Activated CD4-positive, alpha-beta T cell treated with anti-CD3 and anti-CD28 coated beads for 36 hours (primary cell): ENCODE measurements around the gene CELF2. TPM values are rescaled to one million over a fixed set of nuclear protein-coding genes. Genes with fewer than 3 reads are reported as not detected.

ENCODE experiments used
- ATAC-seq: fragments of 200-7000 bp; cut with Tn5 transposase; one replicate; pipeline ENCODE4 v1.10.0; 2021; ENCODE audit warnings: mild to moderate bottlenecking, moderate library complexity
- CTCF ChIA-PET: fragments of 350-600 bp; sonication (Branson Sonifier 250); formaldehyde crosslinking; loops from one replicate; lab custom pipeline; 2021; ENCODE audit warnings: antibody characterized with exemption; lab: Charles Lee
- POLR2A ChIA-PET: fragments of 350-600 bp; sonication (Branson Sonifier 250); formaldehyde crosslinking; loops from one replicate; lab custom pipeline; 2021; ENCODE audit warnings: antibody characterized with exemption, inconsistent platforms; lab: Charles Lee
- DNase-seq: peaks from one replicate; pipeline ENCODE4 v3.0.0-alpha.2; 2020
- H3K27ac Mint-ChIP-seq: one replicate; pipeline ENCODE4 v1.8.0; 2021; ENCODE audit warnings: mixed read lengths
- H3K27me3 Mint-ChIP-seq: one replicate; pipeline ENCODE4 v1.8.0; 2021; ENCODE audit warnings: mixed read lengths
- H3K36me3 Mint-ChIP-seq: one replicate; pipeline ENCODE4 v1.8.0; 2021; ENCODE audit warnings: low read depth, mixed read lengths
- H3K4me1 Mint-ChIP-seq: one replicate; pipeline ENCODE4 v1.8.0; 2021; ENCODE audit warnings: mixed read lengths
- H3K4me3 Mint-ChIP-seq: one replicate; pipeline ENCODE4 v1.8.0; 2021; ENCODE audit warnings: mild to moderate bottlenecking, moderate library complexity, mixed read lengths
- H3K9me3 Mint-ChIP-seq: one replicate; pipeline ENCODE4 v1.8.0; 2021; ENCODE audit warnings: low read depth, mixed read lengths
- intact Hi-C, 2 experiments: fragments of 100-400 bp; cut with DNase I in 1 of 2; cut with micrococcal nuclease in 1 of 2; formaldehyde crosslinking; loops; one replicate each; pipeline versions ENCODE4 v1.14.2 to v1.15.1; 2022 to 2024; cut with DNase I, micrococcal nuclease
- total RNA-seq, 2 experiments: library from RNA; stranded (reverse); gene quantifications; one replicate each; pipeline ENCODE4 v1.2.3, GENCODE V29; 2021

CELF2 gene
- total RNA-seq, 2 experiments from 2014 or later, result 102 to 119 TPM

- intact Hi-C loops, result no loop called here
- DNase-seq, result peak; percentile 30
- no peaks in the 10 kb centered on the region for H3K27me3 Mint-ChIP-seq
- ATAC-seq, result peak; percentile 67
- CTCF ChIA-PET, result interaction anchor here (1.2 kb wide), 1 partner anchor 16 kb away, joined by 5 read pairs; no protein-coding TSS in a partner anchor
- H3K9me3 Mint-ChIP-seq, result no peaks in the 10 kb centered on the region
- peaks cover 11% of the 10 kb centered on the region for H3K4me1 Mint-ChIP-seq
- peak overlapping the region; percentile 87 for H3K27ac Mint-ChIP-seq
- H3K36me3 Mint-ChIP-seq, result peaks cover 52% of the 10 kb centered on the region
- no peak overlapping the region for H3K4me3 Mint-ChIP-seq
- POLR2A ChIA-PET, result no interaction called here
Measured at GRCh38 chr10:11286261-11286852, 268.7 kb downstream of the CELF2 start.

GRCh38 chr10:11288302-11288701 is 270.6 kb downstream of the CELF2 start:
- ATAC-seq (no peak), DNase-seq (no peak)
- no peak overlapping the region for H3K27ac Mint-ChIP-seq
- peaks cover 58% of the 10 kb centered on the region for H3K36me3 Mint-ChIP-seq
- no peak overlapping the region for H3K4me3 Mint-ChIP-seq
- peaks cover 14% of the 10 kb centered on the region for H3K4me1 Mint-ChIP-seq
- POLR2A ChIA-PET, result no interaction called here
- intact Hi-C loops, result no loop called here
- no peaks in the 10 kb centered on the region for H3K27me3 Mint-ChIP-seq
- no peaks in the 10 kb centered on the region for H3K9me3 Mint-ChIP-seq
- CTCF ChIA-PET, result no interaction called here

DNA sequence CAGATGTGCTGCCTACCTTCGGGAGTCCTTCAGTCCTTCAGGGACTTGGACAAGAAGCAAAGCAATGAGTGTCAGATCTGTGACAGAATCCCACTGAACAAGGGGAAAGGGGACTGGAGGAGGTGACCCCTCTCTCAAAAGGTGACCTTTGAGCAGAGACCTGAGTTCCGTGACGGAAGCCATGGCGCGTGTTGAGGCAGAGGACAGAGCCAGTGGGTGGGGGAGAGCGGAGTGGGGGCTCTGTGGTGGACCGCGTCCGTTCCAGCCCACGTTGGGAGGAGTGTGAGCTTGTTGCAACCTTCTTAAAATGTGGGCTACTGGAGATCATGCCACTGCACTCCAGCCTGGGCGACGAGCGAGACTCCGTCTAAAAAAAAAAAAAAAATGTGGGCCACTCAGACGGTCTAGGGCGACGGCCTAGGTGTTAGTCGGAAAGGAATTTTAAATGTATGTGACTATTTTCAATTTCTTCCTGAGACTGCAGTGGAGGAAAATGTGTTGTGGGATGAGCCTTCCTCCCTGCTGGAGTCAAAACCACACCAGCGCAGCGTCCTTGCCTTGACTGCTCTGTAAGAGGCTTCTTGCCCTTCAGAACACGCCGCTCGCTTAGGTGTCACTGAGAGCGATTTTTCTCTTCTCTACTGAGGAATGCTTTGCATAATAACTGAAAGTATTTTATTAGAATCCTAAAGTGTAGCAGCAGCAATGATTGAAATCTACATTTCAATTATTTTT is 272.7 kb downstream of the CELF2 start:
- no peak for ATAC-seq
- intact Hi-C loops, result no loop called here
- Mint-ChIP-seq H3K9me3 (no peaks in the 10 kb centered on the region), H3K4me1 (peaks cover 30% of the 10 kb centered on the region), H3K36me3 (peaks cover 71% of the 10 kb centered on the region), H3K27me3 (no peaks in the 10 kb centered on the region), H3K27ac (peak overlapping the region; percentile 58), H3K4me3 (no peak overlapping the region)
- DNase-seq, result no peak
- POLR2A ChIA-PET, result no interaction called here
- CTCF ChIA-PET, result interaction anchor here (0.8 to 1.0 kb wide), 2 partner anchors 19 to 92 kb away, joined by 3 read pairs; no protein-coding TSS in a partner anchor

DNA sequence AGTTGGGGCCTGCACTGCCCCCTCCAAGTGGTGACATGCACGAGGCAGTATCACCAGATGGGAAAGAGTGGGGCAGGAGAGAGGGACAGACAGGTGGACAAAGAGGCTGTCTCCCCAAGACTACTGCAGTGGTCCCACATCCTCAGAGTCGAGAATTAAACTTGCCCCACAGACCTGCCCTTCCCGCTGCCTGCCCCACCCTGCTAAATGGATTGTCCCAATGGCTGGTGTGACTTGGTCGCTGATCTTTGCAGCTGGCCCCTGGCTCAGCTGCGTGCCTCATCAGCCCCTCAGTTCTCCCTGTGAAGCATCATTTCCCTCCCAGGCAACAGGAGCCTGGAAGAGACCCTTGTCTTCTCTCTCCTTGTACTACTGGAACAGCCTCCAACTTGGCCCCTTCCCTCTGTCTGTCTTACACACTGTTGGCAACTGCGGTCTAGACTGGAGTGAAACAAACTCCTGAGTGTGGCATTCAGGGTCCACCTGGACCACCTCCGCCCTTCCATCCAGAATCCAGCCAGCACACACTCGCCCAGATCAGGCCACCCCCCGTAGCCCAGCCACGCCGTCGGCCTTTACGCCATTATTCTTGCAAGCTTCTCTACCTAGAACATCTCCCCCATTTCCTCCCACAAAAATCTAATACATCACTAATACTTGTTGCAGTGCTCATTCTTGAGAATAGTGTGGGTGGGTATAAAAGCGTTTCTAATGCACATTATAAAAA is 275.1 kb downstream of the CELF2 start:
- no peak overlapping the region for H3K4me3 Mint-ChIP-seq
- peak overlapping the region; percentile 32 for H3K27ac Mint-ChIP-seq
- H3K27me3 Mint-ChIP-seq, result no peaks in the 10 kb centered on the region
- DNase-seq, result no peak
- H3K4me1 Mint-ChIP-seq, result peaks cover 43% of the 10 kb centered on the region
- POLR2A ChIA-PET, result interaction anchor here (0.7 kb wide), 1 partner anchor 83 kb away, joined by 4 read pairs; no protein-coding TSS in a partner anchor
- intact Hi-C loops, result no loop called here
- CTCF ChIA-PET, result interaction anchor here (0.7 kb wide), 1 partner anchor 673 kb away, joined by 3 read pairs; no protein-coding TSS in a partner anchor
- no peaks in the 10 kb centered on the region for H3K9me3 Mint-ChIP-seq
- ATAC-seq, result no peak
- peaks cover 81% of the 10 kb centered on the region for H3K36me3 Mint-ChIP-seq

DNA sequence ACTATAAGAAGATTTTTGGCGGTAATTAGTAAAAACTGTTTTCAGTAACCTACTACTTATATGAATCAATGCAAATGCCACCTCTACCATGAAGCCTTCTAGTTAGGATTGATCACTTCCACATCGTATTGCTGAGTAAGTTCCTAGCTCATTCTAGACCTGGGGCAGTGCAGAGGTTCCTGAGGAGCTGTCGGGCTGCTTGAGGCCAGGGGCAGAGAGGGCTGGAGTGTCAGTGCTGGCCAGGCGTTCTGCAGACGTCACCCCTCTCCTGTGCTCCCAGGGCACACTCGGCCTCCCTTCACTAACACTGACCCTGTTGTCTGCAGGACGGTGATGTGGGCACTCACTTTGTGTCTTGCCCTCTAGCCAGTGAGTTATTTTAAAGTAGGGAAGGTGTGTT is 275.7 kb downstream of the CELF2 start:
- intact Hi-C loops, result no loop called here
- POLR2A ChIA-PET, result interaction anchor here (0.7 kb wide), 1 partner anchor 83 kb away, joined by 4 read pairs; no protein-coding TSS in a partner anchor
- H3K36me3 Mint-ChIP-seq, result peaks cover 83% of the 10 kb centered on the region
- peaks cover 43% of the 10 kb centered on the region for H3K4me1 Mint-ChIP-seq
- ATAC-seq (peak; percentile 45), DNase-seq (no peak)
- no peaks in the 10 kb centered on the region for H3K9me3 Mint-ChIP-seq
- CTCF ChIA-PET, result interaction anchor here (0.7 kb wide), 1 partner anchor 674 kb away, joined by 3 read pairs; no protein-coding TSS in a partner anchor
- no peak overlapping the region for H3K4me3 Mint-ChIP-seq
- H3K27ac Mint-ChIP-seq, result peak overlapping the region; percentile 44
- H3K27me3 Mint-ChIP-seq, result no peaks in the 10 kb centered on the region

DNA sequence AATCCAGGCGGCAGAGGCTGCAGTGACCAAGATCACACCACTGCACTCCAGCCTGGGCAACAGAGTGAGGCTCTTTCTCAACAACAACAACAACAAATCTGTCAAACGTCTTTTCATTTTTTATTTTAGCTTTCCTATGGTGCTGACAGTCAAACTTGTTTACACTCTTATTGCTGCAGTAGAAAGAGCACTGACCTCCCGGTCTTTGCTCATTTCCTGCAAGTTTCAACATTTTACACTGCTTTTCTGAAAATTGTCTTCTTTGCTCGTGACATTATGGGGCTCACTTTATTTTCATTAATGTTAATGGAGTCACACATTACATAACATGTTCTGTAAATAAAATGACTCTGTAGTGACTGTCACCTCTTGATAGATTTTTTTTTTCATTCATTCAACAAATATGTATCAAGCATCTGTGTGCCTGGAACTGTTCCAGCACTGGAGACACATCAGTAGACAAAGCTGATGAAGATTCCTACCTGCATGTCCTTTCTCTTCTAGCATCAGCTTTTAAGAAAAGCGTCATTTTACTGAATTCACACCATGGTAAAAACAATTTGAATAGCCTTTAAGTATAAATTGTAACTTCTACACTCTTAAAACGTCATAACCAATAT is 277.3 kb downstream of the CELF2 start:
- H3K27me3 Mint-ChIP-seq, result no peaks in the 10 kb centered on the region
- DNase-seq, result no peak
- CTCF ChIA-PET, result interaction anchor here (0.6 to 1.6 kb wide), 2 partner anchors 12 to 17 kb away, joined by 3 read pairs; no protein-coding TSS in a partner anchor
- no peak overlapping the region for H3K4me3 Mint-ChIP-seq
- ATAC-seq, result no peak
- H3K9me3 Mint-ChIP-seq, result no peaks in the 10 kb centered on the region
- peak overlapping the region; percentile 63 for H3K27ac Mint-ChIP-seq
- POLR2A ChIA-PET, result no interaction called here
- H3K4me1 Mint-ChIP-seq, result peaks cover 37% of the 10 kb centered on the region
- intact Hi-C loops, result no loop called here
- H3K36me3 Mint-ChIP-seq, result peaks cover 81% of the 10 kb centered on the region

GRCh38 chr10:11295492-11295891 is 277.8 kb downstream of the CELF2 start:
- POLR2A ChIA-PET, result no interaction called here
- Mint-ChIP-seq H3K9me3 (no peaks in the 10 kb centered on the region), H3K4me3 (no peak overlapping the region), H3K27me3 (no peaks in the 10 kb centered on the region), H3K36me3 (peaks cover 81% of the 10 kb centered on the region), H3K27ac (peak overlapping the region; percentile 63), H3K4me1 (peaks cover 35% of the 10 kb centered on the region)
- DNase-seq, result peak; percentile 34
- peak; percentile 75 for ATAC-seq
- CTCF ChIA-PET, result interaction anchor here (0.6 to 1.6 kb wide), 2 partner anchors 12 to 16 kb away, joined by 3 read pairs; no protein-coding TSS in a partner anchor
- intact Hi-C loops, result no loop called here

GRCh38 chr10:11297136-11297535 is 279.5 kb downstream of the CELF2 start:
- Mint-ChIP-seq H3K27me3 (no peaks in the 10 kb centered on the region), H3K9me3 (no peaks in the 10 kb centered on the region), H3K4me1 (peaks cover 32% of the 10 kb centered on the region), H3K4me3 (no peak overlapping the region), H3K27ac (peak overlapping the region; percentile 63), H3K36me3 (peaks cover 81% of the 10 kb centered on the region)
- POLR2A ChIA-PET, result no interaction called here
- ATAC-seq (no peak), DNase-seq (no peak)
- intact Hi-C loops, result no loop called here
- CTCF ChIA-PET, result interaction anchor here (0.8 to 1.2 kb wide), 2 partner anchors 12 to 35 kb away, joined by 3 read pairs; no protein-coding TSS in a partner anchor

DNA sequence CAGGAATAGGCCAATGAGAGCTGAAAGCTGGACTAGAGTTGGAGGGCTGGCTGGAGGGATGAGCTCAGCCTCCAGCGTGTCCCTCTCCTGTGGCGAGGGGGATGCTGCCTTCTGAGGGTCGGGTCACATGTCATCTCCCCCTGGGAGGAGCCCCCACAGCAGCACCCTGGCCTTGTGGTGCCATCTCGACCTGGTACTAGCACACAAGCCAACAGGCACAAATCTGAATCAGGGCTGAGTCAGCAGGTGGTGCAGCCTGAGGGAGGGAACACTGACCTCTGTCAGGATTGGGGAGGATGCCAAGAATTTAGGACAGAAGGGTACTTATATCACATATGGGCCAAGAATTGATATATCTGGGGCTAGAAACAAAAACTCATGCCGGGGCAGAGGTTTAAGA is 280.4 kb downstream of the CELF2 start:
- DNase-seq, result no peak
- Mint-ChIP-seq H3K9me3 (peaks cover 3% of the 10 kb centered on the region), H3K4me3 (no peak overlapping the region), H3K27ac (peak overlapping the region; percentile 63), H3K4me1 (peaks cover 29% of the 10 kb centered on the region), H3K27me3 (no peaks in the 10 kb centered on the region), H3K36me3 (peaks cover 82% of the 10 kb centered on the region)
- intact Hi-C loops, result no loop called here
- POLR2A ChIA-PET, result no interaction called here
- no peak for ATAC-seq
- CTCF ChIA-PET, result no interaction called here

DNA sequence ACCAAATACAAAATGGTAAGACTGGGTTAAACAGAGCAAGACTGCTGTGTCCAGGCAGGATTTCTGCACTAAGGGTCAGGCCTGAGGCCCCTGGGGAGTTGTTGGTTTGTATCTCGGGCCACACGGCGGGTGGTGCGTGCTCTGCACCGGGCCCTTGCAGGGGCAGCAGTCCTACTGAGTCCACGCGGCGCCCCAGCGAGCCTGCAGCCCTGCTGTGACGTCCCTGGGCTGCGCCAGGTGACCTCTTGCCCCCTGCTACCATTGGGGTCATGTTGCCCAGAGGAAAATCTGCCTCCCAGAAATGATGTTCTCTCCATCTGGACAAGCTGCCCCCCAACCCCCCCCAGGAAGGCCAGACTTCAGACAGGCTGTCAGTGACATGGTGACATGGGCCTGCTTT is 281.5 kb downstream of the CELF2 start:
- DNase-seq (no peak), ATAC-seq (no peak)
- Mint-ChIP-seq H3K36me3 (peaks cover 89% of the 10 kb centered on the region), H3K4me1 (peaks cover 25% of the 10 kb centered on the region), H3K4me3 (no peak overlapping the region), H3K27me3 (no peaks in the 10 kb centered on the region), H3K27ac (peak overlapping the region; percentile 27), H3K9me3 (peaks cover 3% of the 10 kb centered on the region)
- POLR2A ChIA-PET, result no interaction called here
- intact Hi-C loops, result no loop called here
- CTCF ChIA-PET, result no interaction called here

GRCh38 chr10:11300026-11300425 is 282.4 kb downstream of the CELF2 start:
- CTCF ChIA-PET, result interaction anchor here (0.6 kb wide), 2 partner anchors 13 to 110 kb away, joined by 3 read pairs; no protein-coding TSS in a partner anchor
- POLR2A ChIA-PET, result no interaction called here
- DNase-seq, result no peak
- Mint-ChIP-seq H3K9me3 (peaks cover 3% of the 10 kb centered on the region), H3K36me3 (peaks cover 91% of the 10 kb centered on the region), H3K4me1 (peaks cover 16% of the 10 kb centered on the region), H3K27ac (no peak overlapping the region), H3K4me3 (no peak overlapping the region), H3K27me3 (no peaks in the 10 kb centered on the region)
- no peak for ATAC-seq
- intact Hi-C loops, result no loop called here
